ENCODE results near the gene TSPAN17. TPM values are rescaled to one million over a fixed set of nuclear protein-coding genes. Genes with fewer than 3 reads are reported as not detected.

TSPAN17 gene
- total RNA-seq, 2 donors from 2014 or later: 24.1 to 37.6 TPM

GRCh38 chr5:176687881-176688280 is 40.6 kb downstream of the TSPAN17 start:
- DNase-seq: no peak
- ATAC-seq: no peak
- no peak overlapping the region for H3K4me3 ChIP-seq
- no peaks in the 10 kb centered on the region for H3K27me3 ChIP-seq
- H3K4me1 ChIP-seq: peaks cover 4% of the 10 kb centered on the region
- H3K27ac ChIP-seq: no peak overlapping the region
- WGBS, 2 donors: 89 to 100% methylated on average over 2 to 5 of the region's 5 CpGs
- TF ChIP-seq CTCF (IDR thresholded peaks at IDR 0.05): no peak
- TF ChIP-seq POLR2A (IDR thresholded peaks at IDR 0.05): no peak
- no peaks in the 10 kb centered on the region for H3K36me3 ChIP-seq (replicated peaks in 1 of 2; ENCODE audit: insufficient read depth in 1 of 2, low read depth in 2 of 2)
- no peaks in the 10 kb centered on the region for H3K9me3 ChIP-seq
- intact Hi-C loops (cut with DNase I): no loop called here

GRCh38 chr5:176690911-176691310 is 43.6 kb downstream of the TSPAN17 start:
- Histone ChIP-seq H3K4me3 (no peak overlapping the region), H3K9me3 (no peaks in the 10 kb centered on the region), H3K4me1 (peaks cover 9% of the 10 kb centered on the region), H3K36me3 (replicated peaks in 1 of 2; ENCODE audit: insufficient read depth in 1 of 2, low read depth in 2 of 2) (no peaks in the 10 kb centered on the region), H3K27me3 (no peaks in the 10 kb centered on the region), H3K27ac (no peak overlapping the region)
- intact Hi-C loops (cut with DNase I): no loop called here
- TF ChIP-seq POLR2A (IDR thresholded peaks at IDR 0.05) (no peak), CTCF (IDR thresholded peaks at IDR 0.05) (no peak)
- 56 to 61% methylated on average over 7 of the region's 7 CpGs for WGBS, 2 donors
- ATAC-seq: no peak
- no peak for DNase-seq

- ATAC-seq (no peak), DNase-seq (no peak)
- H3K27ac ChIP-seq: no peak overlapping the region
- no peaks in the 10 kb centered on the region for H3K36me3 ChIP-seq (replicated peaks in 1 of 2; ENCODE audit: insufficient read depth in 1 of 2, low read depth in 2 of 2)
- 71 to 90% methylated on average over 1 of the region's 1 CpG for WGBS, 2 donors
- no peaks in the 10 kb centered on the region for H3K9me3 ChIP-seq
- intact Hi-C loops (cut with DNase I): no loop called here
- H3K4me3 ChIP-seq: no peak overlapping the region
- no peaks in the 10 kb centered on the region for H3K27me3 ChIP-seq
- H3K4me1 ChIP-seq: peaks cover 9% of the 10 kb centered on the region
- TF ChIP-seq POLR2A (IDR thresholded peaks at IDR 0.05) (no peak), CTCF (IDR thresholded peaks at IDR 0.05) (no peak)
Measured at GRCh38 chr5:176691524-176691923, 44.2 kb downstream of the TSPAN17 start.

GRCh38 chr5:176692326-176692725 is 45.0 kb downstream of the TSPAN17 start:
- intact Hi-C loops (cut with DNase I): no loop called here

More at GRCh38 chr5:176692326-176692725, 45.0 kb downstream of the TSPAN17 start:
- TF ChIP-seq POLR2A (IDR thresholded peaks at IDR 0.05) (no peak), CTCF (IDR thresholded peaks at IDR 0.05) (no peak)
- 55 to 66% methylated on average over 5 of the region's 5 CpGs for WGBS, 2 donors
- Histone ChIP-seq H3K27me3 (no peaks in the 10 kb centered on the region), H3K27ac (no peak overlapping the region), H3K36me3 (replicated peaks in 1 of 2; ENCODE audit: insufficient read depth in 1 of 2, low read depth in 2 of 2) (no peaks in the 10 kb centered on the region), H3K4me3 (no peak overlapping the region), H3K9me3 (no peaks in the 10 kb centered on the region), H3K4me1 (peaks cover 9% of the 10 kb centered on the region)
- DNase-seq (no peak), ATAC-seq (no peak)

Measured in body of pancreas (tissue), 4 donors.